Hippocampal formation (tissue), 2 donors: ENCODE measurements around the gene TNFSF11.
"Not testable (repeated sequence)": the region's sequence is repeated elsewhere in the genome, so short reads cannot be mapped to it uniquely, and the experiment has no call there.

Source experiments
- DNase-seq, 2 donors: peaks; one replicate each; lab custom pipeline; 2025; lab: John Stamatoyannopoulos, UW

Gene TNFSF11

DNA sequence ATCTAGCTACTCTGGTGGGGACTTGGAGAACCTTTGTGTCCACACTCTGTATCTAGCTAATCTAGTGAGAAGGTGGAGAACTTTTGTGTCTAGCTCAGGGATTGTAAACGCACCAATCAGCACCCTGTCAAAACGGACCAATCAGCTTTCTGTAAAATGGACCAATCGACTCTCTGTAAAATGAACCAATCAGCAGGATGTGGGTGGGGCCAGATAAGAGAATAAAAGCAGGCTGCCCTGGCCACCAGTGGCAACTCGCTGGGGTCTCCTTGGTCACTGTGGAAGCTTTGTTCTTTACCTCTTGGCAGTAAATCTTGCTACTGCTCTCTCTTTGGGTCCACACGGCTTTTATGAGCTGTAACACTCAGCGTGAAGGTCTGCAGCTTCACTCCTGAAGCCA, 13.6 kb upstream of the TNFSF11 start:
- DNase-seq: not testable (repeated sequence)

DNA sequence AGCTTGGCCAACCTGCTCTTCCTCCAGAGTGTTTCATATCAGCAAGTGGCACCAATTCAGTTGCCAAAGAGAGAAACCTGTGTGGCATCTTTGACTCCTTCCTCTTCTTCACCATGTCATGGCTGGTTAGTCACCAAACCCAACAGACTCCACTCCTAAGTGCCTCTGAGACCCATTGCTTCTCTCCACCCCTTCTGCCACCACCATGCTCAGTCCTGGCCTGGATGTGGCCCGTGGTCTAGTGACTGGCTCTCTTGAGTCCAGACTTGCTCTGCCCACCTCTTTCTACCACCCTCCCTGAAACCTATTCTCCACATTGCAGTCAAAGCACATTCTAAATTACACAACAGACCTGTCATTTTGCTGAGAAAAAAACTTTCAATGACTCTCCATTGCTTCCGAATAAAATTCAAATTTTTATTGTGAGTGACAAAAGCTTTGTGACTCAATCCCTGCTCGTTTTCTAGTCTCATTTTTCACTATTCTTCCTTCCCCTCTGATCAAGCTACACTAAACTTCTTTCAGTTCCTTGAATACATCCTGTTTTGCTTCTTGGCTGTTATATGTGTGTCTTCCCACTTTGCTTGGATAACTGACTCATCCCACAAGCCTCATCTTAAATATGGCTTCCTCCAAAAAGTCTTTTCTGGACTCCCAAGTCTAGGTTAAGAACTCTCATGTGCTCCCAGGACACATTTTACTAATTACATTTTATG, 12.0 kb upstream of the TNFSF11 start:
- no peak for DNase-seq

DNA sequence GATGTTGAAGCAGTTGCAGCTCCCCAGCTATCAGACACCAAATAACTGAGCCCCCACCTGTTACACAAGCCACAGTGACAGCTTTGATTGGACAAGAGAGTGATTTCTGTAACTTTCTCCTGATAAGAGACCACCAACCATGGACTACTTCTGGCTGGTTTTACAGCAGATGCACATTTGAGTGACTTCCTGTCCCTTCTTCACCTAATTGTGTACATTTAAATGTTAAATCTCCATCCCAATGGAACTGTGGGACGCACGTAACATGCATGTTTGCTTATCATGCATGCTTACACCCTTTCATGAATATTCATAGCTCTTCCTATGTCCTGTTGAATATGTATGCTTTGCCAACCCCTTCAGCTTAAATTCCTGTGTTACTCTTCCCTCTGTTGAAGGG, 6.0 kb upstream of the TNFSF11 start:
- no peak for DNase-seq

DNA sequence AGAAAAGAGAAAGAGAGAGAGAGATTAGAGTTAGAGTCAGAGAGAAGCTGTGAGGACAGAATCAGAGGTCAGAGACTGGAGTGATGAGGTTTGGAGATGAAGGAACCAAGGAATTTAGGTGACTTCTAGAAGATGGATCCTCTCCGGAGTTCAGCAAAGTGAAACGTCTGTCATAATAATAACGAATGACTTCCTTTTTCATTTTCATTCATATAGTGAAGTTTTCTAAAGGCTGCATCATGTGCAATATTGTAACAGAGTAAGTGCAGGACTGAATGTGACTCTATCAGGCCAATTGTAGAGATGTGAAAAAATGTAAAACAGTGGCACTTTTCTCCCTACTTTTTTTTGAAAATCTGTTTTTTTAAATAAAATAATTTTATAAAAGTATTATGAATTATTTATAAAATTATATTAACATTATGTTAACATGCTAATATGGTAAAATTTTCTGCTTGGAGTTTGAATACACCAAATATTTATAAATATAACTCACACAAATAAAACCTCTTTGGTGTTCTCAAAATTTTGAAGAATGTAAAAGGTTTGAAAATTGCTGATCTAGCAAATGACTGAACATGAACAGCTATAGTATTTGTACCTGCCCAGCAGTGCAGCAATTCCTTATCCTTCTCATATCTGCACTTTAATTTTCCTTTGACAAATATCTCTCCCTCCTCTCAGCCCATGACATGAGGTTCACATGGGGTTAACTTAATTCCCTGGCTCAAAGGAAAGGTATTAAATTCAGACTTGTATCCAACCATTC, 4.2 kb upstream of the TNFSF11 start:
- no peak for DNase-seq

DNA sequence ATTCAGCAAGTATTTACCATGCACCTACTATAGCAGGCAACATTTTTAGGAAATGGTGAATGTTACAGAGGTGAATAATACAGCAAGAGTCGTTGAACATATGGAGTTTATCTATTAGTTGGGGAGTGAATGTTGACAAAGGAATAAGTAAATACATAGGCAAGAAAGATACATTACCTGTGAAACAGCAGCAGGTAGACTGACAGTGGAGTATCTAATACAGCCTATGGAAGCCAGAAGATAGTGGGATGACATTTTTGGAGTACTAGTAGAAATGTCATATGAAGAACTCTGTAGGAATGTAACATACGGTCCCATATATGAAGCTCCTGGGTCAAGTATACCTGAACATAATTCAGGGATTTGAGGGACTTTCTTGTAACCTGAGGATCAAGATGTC, 2.1 kb upstream of the TNFSF11 start:
- DNase-seq: no peak

DNA sequence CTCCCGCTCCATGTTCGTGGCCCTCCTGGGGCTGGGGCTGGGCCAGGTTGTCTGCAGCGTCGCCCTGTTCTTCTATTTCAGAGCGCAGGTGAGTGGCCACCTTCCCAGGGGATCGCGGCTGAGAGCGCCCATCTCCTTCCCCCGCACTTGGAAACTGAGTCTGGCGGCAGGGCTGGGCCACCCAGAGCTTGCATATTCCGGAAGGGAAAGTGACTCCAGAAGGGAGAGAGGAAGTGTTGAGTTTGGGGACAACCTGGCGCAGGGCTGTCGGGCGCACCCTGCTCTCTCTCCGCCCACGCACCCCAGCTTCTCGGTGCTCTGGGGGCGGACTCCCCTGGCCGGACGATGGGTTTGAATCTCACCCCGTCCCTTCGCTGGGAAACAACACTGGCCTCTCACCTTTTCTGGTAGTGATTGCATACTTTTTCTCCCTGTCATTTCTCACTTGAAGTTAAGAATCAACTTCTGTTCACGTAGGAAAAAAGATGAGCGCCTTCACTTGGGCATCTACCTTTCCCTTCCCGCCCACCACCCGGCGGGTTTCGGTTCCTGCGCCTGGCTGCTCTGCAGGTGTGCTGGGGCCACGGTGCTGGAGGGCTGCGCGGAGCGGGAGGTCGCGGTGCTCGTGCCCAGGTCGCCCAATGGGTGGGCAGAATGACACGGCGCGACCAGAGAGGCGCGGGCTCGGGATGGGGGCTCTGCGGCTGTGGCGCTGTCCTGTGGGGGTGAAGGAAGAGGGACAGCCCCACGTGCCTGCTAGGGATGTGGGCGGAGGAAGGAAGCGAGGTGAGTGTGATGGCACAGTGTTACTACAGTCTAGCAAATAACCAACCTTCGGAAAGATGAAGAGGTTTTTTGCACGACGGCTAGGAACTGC, 721 bp downstream of the TNFSF11 start:
- DNase-seq: no peak

DNA sequence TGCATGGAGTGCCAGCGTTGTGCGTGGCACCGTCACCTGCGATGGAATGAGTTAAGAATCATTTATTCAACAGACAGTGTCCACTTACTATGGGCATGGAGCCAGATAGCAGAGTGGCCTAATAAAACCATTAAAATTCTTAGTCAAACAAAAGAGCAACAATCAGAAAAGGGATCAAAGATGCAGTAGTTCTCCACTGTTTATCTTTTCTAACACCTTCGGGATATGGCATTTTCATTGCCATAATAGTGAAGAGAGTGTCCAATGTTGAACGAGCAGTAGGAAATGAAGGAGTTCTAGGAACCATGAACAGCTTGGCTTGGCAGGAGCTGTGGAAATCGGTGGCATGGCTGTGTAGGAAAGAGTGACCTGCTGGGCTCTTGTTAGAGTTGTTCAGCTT, 2.0 kb downstream of the TNFSF11 start:
- DNase-seq: no peak

DNA sequence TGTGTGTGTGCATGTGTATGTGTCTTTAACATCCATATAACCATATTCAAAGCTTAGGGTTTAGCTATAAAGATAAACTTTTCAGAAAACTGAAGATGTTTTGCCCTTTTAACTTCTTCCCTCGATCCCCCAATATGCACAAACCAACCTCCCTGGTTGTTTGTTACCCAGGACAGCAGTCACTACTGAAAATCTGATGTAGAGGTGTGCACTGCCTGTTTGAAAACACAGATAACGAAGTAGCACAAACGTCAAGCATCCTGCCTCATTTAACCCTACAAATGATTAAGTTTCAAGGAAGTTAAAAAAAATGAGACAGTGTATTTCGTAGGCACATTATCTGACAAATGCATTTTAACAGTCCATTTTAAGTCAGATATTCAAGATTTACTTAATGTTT, 3.6 kb downstream of the TNFSF11 start:
- DNase-seq: no peak

DNA sequence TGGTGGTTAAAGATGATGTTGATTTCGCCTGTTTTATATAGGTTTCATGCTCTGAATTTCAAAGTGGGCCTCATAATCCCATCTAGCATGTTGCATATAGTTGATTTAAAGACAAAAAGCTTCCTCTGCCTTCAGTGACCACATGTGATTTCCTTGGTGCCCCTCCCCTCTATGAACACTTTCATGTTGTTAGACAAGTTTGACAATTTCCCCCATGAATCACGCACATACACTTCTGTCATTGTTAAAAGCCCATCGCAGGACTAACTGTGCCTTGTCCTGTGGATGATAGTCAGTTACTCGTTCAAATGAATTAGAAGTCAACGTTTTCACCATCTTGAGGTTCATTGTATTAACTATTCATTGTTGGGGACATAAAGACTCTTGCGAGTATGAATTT, 6.7 kb downstream of the TNFSF11 start:
- DNase-seq: no peak

DNA sequence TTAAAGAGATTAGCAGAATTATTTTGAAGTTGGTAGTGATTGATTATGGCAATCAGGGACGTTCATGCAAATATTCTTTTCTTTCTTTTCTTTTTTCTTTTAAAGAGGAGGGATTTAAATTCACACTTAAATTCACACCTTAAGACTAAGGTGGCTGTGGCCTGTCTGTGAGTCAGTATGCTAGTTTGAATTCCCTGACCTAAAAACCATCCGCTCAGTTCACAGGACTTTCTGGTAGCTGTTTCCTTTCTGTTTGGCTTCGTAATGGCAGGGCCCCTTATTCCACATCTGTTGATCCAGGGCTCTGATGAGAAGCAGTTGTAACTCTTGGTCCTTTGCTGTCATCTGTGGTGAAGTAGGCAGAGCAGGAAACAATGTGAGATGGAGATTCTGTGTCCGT, 7.5 kb downstream of the TNFSF11 start:
- DNase-seq: no peak

DNA sequence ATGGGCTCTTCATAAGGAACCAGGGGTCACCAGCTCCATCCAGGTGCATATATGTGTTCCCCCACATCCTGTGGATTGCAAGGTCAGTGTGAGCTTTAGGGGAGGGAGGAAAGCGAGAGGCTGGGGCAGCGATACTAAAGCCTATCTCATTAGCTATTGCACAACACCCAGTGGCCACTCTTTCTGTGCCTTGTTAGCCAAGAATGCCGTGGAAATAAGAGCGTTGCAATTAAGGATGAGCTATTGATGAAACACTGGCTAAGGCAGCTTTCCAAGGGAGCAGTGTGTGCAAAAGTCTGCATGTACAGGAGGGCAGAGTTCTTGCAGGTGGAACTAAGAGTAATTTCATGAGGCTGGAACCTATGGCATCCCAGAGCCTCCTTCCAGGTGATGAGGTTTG, 17.6 kb downstream of the TNFSF11 start:
- no peak for DNase-seq

DNA sequence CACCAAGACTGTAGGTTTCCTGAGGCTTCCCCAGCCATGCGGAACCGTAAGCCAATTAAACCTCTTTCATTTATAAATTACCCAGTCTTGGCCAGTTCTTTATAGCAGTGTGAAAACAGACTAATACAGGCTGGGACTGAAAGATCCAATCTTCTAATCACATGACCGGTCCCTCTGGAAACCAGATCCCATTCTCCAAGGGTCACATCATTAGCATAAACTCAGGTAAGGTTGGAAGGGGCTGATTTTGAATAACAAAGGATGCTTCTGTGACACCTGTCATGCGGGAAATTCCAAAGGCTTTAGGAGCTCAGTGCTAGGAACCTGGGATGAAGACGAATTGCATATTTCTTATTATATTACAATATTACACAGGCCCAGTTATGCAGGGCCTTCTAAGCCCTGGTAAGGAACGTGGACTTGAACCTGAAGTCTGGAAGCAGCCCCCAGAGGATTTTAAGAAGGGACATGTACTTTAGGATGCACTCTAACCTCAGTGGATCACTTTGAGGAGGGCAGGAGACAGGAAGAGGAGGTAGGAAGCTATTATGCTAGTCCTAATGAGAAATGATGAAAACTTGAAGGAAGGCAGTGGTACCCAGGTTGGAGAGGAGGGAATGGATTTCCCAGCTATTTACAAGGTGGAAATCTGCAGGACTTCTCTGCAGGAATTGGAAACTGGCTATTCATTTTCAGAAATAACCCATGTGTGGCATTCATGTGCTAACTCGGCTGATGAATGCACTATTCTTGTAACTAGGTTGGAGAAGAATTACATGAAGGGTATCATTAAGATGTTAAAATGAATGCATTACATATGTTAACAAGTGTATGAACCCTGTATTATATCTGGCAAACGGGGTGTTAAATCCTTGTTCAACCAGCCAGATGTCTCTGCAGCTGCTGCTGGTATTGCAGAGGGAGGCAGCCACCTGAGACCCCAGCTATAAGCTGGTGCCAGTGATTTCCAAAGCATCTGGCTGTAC, 19.3 kb downstream of the TNFSF11 start:
- no peak for DNase-seq

DNA sequence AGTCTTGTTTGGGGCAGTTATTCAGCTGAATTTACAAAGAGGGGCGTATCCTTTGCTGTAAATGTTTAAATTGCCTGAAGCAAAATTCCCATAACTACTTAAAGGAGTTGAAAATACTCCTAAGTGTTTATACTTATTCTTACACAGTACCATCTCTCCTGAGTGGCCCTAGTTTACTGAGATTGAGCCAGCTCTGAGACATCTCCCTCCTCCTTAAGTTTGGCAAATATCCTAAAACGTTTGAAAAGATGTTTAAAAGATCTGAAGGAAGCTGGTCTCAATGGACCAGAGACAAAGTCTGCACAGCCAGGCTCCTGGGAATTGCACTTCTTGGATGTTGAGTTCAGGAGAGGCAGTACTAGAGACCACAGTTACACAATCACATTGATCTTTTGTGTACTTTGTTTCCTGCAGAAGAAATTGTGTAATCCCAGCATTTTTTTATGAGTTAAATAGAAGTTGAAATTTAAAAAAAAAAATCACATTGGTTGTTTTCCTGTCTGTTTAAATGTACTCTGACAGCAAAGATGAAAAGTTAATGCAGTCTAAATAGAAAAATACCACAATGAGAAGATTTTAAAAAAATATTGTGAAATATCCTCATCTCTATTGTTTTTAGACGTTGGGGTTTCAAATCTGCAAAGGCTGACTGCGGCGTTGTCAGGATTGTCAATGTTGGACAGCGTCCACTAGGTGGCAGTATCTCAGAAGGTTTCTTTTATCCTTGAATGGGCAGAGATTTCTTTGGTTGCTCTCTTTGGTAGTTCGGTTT, 20.7 kb downstream of the TNFSF11 start:
- peak; percentile 9 to 44 for DNase-seq

DNA sequence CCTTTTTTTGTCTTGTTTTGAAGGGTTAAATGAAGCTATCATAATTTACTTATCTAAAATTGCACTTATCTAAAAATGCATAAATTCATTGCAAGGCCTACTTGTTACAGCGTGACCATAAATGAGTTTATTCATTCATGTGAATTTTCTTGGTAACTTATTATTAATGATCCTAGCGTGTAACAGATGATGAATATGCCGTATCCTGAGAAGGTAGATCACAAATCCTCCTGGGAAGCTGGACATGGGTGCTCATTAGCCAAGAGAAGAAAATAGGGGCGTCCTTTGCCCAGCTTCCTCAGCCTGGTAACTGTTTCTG, 21.3 kb downstream of the TNFSF11 start:
- no peak for DNase-seq

DNA sequence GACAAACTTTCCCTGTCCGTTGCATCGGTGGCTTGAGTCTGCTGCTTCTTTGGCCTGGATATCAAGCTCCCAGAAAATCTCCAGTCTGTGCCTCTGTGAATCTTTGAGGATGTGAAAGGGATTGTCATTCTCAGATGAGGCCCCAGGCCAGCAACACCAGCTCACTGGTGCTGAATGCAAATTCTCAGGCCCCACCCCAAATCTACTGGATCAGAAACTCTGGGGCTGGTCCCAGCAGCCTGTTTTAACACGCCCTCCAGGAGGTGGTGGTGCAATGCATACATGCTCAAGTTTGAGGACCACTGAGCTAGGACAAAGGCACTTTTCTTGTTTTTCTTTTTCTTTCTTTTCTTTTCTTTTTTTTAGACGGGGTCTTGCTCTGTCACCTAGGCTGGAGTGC, 23.6 kb downstream of the TNFSF11 start:
- DNase-seq: no peak

DNA sequence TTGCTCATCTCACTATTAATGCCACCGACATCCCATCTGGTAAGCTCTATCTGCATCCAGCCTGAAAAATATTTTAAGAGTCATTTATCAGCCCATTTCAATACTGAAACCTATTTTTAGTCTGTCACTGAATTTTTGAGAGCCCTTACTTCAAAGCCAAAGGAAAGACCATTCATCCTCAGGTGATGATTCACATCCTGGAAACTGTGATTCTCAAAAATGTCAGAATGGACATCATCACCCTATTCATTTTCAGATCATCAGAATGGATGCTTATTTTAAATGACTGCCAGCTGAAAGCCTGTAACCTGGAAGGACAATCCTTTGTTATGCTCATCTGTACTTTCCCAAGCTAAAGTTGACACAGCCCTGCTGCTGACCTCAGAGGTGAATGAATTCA, 27.0 kb downstream of the TNFSF11 start:
- no peak for DNase-seq

DNA sequence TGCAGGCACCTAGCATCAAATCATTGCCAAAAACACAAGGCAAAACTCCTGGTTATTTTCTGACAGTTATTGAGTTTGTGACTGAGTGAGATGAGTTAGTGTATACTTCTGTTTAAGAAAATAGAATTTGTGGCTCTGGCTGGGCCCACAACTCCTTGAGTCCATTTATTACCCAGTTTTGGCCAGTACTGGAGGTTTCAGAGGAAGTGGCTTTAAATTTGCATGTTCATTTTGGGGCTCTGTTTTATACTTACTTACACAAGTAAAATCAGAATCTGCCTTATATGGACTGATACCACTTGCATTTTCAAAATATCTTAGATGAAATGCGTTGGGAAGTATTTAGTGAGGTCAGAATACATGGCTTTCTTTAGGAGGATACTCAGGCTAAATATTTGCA, 29.0 kb downstream of the TNFSF11 start:
- no peak for DNase-seq

DNA sequence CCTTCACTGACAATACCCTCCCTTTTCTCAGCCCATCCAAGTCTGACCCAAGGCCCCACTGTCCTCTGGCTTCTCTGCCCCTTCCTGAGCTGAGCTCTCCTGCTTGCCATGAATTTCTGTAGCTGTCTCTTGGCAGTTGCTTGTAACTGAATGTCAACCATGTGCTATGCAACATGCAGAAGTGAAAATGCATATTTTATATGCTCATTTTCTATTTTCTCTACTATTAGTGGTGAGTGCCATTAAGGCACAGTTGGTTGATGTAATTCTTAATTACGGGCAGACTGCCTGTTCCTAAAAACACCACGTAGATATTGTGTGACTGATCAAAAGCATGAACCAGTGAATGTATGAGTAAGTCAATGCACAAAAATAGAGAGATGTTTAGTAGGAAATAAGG, 29.6 kb downstream of the TNFSF11 start:
- no peak for DNase-seq

DNA sequence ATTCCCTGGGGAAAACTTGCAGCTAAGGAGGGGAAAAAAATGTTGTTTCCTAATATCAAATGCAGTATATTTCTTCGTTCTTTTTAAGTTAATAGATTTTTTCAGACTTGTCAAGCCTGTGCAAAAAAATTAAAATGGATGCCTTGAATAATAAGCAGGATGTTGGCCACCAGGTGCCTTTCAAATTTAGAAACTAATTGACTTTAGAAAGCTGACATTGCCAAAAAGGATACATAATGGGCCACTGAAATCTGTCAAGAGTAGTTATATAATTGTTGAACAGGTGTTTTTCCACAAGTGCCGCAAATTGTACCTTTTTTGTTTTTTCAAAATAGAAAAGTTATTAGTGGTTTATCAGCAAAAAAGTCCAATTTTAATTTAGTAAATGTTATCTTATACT, 33.6 kb downstream of the TNFSF11 start:
- DNase-seq: no peak

DNA sequence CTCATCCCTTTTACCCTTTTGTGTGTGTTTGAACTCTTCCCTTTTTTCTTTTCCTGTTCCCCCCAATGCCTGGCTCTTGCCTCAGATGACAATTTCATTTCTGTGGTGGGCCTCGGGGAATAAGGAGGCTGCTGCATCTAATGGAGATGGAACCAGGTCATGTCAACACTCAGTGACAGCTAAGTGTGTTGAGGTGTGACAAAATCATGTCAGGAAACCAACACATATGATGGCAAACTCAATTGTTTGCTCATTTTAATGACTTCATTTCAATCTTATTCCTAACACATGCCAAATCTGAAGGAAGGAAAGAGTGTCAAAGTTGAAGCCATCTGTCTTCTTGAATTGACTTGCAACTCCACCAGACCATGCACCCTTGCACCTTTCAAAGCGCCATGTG, 36.7 kb downstream of the TNFSF11 start:
- no peak for DNase-seq
